Measurements from ENCODE around the gene SOX6.

The SOX6 gene

DNA sequence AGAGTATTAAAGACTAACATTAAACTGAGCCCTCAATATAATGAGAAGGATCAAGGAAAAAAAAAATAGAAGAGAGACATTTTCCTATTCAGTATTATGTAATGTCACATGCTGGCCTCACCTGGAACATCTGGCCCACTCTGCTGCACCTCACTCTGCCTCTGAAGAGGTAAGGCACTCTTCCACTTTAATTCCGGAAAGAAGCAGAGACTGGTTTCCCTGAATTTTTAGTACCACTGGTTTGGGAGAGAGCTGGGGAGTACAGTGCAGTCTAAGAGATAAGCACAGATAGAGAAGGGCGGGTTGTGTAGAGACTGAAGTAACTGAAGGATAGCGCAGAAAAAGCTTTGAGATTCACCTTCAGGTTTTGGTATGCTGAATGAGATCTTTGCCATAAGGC, 178.7 kb downstream of the SOX6 start:
- TF ChIP-seq, protein P1, sequence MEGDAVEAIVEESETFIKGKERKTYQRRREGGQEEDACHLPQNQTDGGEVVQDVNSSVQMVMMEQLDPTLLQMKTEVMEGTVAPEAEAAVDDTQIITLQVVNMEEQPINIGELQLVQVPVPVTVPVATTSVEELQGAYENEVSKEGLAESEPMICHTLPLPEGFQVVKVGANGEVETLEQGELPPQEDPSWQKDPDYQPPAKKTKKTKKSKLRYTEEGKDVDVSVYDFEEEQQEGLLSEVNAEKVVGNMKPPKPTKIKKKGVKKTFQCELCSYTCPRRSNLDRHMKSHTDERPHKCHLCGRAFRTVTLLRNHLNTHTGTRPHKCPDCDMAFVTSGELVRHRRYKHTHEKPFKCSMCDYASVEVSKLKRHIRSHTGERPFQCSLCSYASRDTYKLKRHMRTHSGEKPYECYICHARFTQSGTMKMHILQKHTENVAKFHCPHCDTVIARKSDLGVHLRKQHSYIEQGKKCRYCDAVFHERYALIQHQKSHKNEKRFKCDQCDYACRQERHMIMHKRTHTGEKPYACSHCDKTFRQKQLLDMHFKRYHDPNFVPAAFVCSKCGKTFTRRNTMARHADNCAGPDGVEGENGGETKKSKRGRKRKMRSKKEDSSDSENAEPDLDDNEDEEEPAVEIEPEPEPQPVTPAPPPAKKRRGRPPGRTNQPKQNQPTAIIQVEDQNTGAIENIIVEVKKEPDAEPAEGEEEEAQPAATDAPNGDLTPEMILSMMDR (conservative IDR thresholded peaks at IDR 0.05; ENCODE audit: low read depth, low read length) = no peak
- DNase-seq (ENCODE audit: low read depth) = no peak
- H3K4me3 ChIP-seq (ENCODE audit: low read length) = no peak overlapping the region

DNA sequence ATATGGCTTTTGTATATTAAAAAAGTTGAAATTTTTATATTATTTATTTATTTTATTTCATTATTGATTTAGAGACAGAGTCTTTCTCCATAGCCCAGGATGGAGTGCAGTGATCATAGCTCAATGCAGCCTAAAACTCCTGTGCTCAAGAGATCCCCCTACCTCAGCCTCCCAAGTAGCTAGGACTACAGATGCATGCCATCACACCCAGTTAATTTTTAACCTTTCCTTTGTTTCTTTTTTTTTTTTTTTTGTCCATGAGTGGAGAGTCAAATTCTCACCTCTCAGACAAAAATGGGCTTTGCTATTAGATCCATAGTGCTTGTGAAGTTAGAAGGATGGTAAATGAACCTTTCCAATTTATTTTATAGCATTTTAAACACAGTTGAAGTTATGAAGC, 182.5 kb downstream of the SOX6 start:
- DNase-seq (ENCODE audit: low read depth) = no peak

DNA sequence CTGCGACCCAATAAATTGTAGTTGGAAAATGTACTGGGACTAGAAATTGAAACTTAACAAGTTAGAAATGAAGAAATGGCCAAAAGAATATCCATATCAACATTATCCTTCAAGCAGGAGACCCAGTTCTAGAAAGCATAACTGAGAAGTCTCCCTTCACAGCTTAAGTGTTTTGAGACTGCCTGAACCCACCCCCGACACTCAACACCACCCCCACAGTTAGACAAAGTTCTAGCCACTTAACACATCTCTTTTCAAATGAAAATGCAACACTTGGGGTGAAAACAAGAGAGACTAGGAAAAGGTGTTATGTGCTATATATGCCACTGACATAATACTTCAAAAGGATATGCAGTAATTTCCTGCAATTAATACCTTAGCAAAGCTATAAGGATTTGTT, 184.5 kb downstream of the SOX6 start:
- TF ChIP-seq, protein P1 (conservative IDR thresholded peaks at IDR 0.05; ENCODE audit: low read depth, low read length) = no peak
- H3K4me3 ChIP-seq (ENCODE audit: low read length) = no peak overlapping the region
- no peak for DNase-seq (ENCODE audit: low read depth)

More for the DNA sequence above, 182.5 kb downstream of the SOX6 start:
- TF ChIP-seq, protein P1 (conservative IDR thresholded peaks at IDR 0.05; ENCODE audit: low read depth, low read length) = no peak
- H3K4me3 ChIP-seq (ENCODE audit: low read length) = no peak overlapping the region

DNA sequence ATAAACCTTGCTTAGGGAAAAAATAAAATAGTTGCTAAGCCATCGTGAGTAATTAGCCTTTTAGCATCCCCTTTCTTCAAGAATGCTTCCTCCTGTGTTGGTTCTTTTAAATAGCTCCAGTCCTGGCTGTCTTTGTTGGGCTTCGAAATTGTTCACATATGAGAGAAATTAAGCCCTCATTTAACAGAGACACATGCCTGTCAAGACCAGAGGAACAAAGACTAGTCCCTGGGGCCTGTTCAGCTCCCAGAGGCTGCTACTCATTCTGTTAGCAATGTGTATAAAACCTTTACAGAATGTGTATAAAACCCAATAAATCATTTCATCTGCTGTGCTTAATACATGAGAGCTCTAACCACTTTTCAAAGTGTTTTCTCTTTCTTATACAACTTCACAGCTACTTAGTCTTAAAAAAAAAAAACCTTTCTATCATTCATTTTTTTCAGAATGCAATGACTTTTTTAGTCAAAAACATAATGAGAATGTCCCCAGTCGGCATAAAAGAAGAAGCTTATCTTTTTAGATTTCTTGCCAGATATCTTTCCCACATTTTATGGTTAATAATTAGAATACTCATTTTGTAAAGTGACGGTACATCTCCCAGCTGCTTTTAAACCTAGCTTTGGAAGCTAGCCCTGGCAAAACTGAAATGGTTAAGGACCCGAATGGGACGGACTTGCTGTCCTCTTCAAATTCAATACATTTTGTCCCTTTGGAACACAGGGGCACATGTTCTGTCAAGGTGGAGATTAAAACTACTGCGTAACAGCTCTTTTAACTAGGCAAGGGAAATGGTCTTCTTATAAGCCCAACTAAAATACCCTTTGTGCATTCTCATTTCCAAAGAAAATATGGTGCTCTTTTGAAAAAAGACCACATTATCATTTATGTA, 186.1 kb downstream of the SOX6 start:
- TF ChIP-seq, protein P1 (conservative IDR thresholded peaks at IDR 0.05; ENCODE audit: low read depth, low read length) = no peak
- no peak overlapping the region for H3K4me3 ChIP-seq (ENCODE audit: low read length)
- DNase-seq (ENCODE audit: low read depth) = no peak

DNA sequence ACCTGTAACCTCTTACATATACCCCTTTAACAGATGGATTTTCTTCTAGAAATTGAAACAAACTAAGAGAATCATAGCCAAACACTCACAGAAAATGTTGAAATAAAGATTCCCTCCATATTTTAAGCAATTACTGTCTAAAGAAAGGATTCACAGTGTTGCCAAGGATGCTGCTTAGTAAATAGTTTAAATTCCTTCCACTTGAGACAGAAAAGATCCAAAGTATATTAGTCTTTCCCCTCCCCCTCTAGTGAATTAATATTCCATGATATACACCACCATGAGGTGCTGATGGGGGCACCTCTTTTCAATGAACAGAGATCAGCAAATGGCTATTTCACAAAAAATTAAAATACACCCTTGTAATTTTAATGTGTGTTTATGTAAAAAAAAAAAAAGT, 186.8 kb downstream of the SOX6 start:
- no peak for DNase-seq (ENCODE audit: low read depth)
- TF ChIP-seq, protein P1 (conservative IDR thresholded peaks at IDR 0.05; ENCODE audit: low read depth, low read length) = peak; percentile 12
- no peak overlapping the region for H3K4me3 ChIP-seq (ENCODE audit: low read length)

DNA sequence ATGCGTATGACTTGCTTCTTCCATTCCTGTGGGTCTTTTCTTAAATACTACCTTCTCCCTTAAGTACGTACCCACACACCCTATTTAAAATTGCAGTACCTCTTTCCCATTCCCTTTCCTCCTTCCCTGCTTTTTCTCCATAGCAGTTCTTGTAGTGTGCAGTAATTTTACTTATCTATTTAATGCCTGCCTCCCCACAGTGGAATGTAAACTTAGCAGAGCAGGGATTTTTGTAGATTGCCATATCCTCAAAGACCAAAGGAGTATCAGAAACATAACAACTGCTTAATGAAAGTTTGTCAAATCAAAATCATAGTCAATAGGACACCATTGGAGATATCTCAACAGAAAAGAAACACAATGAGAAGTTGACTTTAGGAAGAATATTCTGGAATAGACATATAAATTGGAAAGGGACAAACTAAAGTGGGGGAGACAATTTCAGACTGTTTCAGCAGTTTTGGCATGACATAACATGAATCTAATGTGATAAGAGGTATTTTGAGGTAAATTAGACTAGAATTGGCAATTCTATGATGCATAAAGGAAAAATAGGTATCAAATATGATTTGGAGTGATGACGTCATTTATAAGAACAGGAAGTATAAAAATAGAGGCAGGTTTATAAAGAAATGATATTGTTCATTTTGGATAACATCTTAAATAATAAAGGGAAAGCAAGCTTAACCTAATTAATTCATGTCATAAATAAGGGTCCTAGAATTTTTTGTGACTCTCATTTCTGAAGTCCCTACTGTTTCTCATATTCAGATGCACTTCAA, 188.4 kb downstream of the SOX6 start:
- DNase-seq (ENCODE audit: low read depth) = no peak
- no peak overlapping the region for H3K4me3 ChIP-seq (ENCODE audit: low read length)
- TF ChIP-seq, protein P1 (conservative IDR thresholded peaks at IDR 0.05; ENCODE audit: low read depth, low read length) = no peak
